HCT116 (cell line): ENCODE results near the gene DDR1.

Source experiments
- ELF1 ChIP-seq: IDR thresholded peaks from 2 replicates; pipeline ENCODE4 v1.6.1; 2012; ENCODE audit warnings: low read depth, borderline replicate concordance
- EZH2 ChIP-seq: fragments of 200-600 bp; sonication (generic); IDR thresholded peaks from 2 replicates; pipeline ENCODE4 v1.6.1; 2017; ENCODE audit warnings: antibody characterized with exemption, mixed run types
- EZH2phosphoT487 ChIP-seq: fragments of 200-600 bp; IDR thresholded peaks from 2 replicates; pipeline ENCODE4 v1.6.1; 2018; ENCODE audit warnings: antibody characterized with exemption, borderline replicate concordance
- JUND ChIP-seq: IDR thresholded peaks from 2 replicates; pipeline ENCODE4 v1.6.1; 2012
- POLR2A ChIP-seq: IDR thresholded peaks from 2 replicates; pipeline ENCODE4 v1.7.0; 2011; ENCODE audit warnings: borderline replicate concordance; ENCODE audit not compliant: insufficient read depth, insufficient read length; ENCODE audit errors: extremely low read depth
- POLR2AphosphoS5 ChIP-seq: IDR thresholded peaks from 2 replicates; pipeline ENCODE4 v1.6.1; 2011; ENCODE audit warnings: mild to moderate bottlenecking, low read depth, low read length, moderate library complexity
- SIN3A ChIP-seq: IDR thresholded peaks from 2 replicates; pipeline ENCODE4 v1.6.1; 2012; ENCODE audit warnings: low read depth
- YY1 ChIP-seq: IDR thresholded peaks from 2 replicates; pipeline ENCODE4 v1.6.1; 2011; ENCODE audit warnings: low read length, low read depth, moderate library complexity, mild to moderate bottlenecking; ENCODE audit not compliant: insufficient replicate concordance; ENCODE audit errors: extremely low read depth
- ZNF274 ChIP-seq: fragments of 200-500 bp; sonication (Bioruptor generic); IDR thresholded peaks from 2 replicates; pipeline ENCODE4 v1.6.1; 2014; ENCODE audit warnings: mild to moderate bottlenecking, low read depth, low read length, inconsistent platforms
- TF ChIP-seq, protein P1 (sequence below), 3 experiments: fragments of 200-600 bp in 1 of 3; sonication (generic) in 1 of 3; IDR thresholded peaks in 2 of 3; conservative IDR thresholded peaks in 1 of 3; 2 replicates each; pipeline ENCODE4 v1.5.1; 2012 to 2017; ENCODE audit warnings: low read depth in 2 of 3, low read length in 2 of 3, antibody characterized with exemption in 1 of 3, borderline replicate concordance in 1 of 3, control low read depth in 1 of 3, mild to moderate bottlenecking in 1 of 3, mixed read lengths in 1 of 3, mixed run types in 1 of 3, moderate library complexity in 1 of 3; ENCODE audit not compliant: insufficient read depth in 1 of 3
- TF ChIP-seq, protein P2 (sequence below): IDR thresholded peaks from 2 replicates; pipeline ENCODE4 v1.6.1; 2011; ENCODE audit warnings: mild to moderate bottlenecking, low read length, moderate library complexity; ENCODE audit not compliant: insufficient replicate concordance; ENCODE audit errors: extremely low read depth
- TF ChIP-seq, protein P3 (sequence below): IDR thresholded peaks from 2 replicates; pipeline ENCODE4 v1.6.1; 2012

DNA sequence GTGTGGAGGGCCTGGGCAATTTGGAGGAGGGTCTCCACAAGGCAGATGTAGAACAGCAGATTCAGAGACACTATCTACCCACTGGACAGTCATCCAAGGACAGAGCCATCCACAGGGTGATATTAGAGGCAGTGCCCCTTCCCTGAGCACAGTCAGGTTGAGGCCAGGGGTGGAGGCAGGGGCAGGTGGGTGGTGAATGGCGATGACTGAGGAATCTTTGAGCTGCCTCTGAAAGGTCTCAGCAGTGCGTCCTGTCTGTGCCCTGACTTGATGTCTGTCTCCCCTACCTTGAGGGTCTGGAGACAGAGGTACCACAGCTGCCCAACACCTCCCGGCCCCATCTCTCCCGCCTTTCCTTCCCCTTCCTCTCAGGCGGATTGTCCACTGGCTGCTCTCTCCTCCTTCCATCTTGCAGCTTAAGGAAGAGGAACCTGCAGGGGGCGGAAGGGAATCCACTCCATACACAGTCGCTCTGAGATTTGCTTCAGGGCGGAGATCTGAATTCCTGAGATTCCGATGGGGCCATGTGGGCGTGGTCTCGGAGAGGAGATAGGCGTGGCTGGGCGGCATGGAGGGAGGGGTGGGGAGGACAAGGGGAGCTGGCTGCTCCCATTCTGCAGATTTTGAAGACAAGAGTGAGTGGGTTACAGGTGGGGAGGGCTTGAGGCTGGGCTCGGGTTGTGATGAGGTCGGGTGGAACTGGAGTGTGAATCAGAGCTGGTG is 58.2 kb downstream of the DDR1 start:
- TF ChIP-seq, protein P1, sequence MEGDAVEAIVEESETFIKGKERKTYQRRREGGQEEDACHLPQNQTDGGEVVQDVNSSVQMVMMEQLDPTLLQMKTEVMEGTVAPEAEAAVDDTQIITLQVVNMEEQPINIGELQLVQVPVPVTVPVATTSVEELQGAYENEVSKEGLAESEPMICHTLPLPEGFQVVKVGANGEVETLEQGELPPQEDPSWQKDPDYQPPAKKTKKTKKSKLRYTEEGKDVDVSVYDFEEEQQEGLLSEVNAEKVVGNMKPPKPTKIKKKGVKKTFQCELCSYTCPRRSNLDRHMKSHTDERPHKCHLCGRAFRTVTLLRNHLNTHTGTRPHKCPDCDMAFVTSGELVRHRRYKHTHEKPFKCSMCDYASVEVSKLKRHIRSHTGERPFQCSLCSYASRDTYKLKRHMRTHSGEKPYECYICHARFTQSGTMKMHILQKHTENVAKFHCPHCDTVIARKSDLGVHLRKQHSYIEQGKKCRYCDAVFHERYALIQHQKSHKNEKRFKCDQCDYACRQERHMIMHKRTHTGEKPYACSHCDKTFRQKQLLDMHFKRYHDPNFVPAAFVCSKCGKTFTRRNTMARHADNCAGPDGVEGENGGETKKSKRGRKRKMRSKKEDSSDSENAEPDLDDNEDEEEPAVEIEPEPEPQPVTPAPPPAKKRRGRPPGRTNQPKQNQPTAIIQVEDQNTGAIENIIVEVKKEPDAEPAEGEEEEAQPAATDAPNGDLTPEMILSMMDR (IDR thresholded peaks at IDR 0.05 in 2 of 3, conservative IDR thresholded peaks at IDR 0.05 in 1 of 3; ENCODE audit: borderline replicate concordance in 1 of 3, insufficient read depth in 1 of 3, low read depth in 2 of 3, low read length in 2 of 3), result peak; percentile 64 to 83 (median 64); a peak in 5 of 6 replicates
- TF ChIP-seq POLR2A (no peak), POLR2AphosphoS5 (peak; percentile 45; the same call in 1 of the 2 replicates), EZH2 (no peak), ZNF274 (no peak), SIN3A (no peak), ELF1 (no peak), YY1 (peak; percentile 79), EZH2phosphoT487 (no peak), JUND (no peak)
- TF ChIP-seq, protein P2, sequence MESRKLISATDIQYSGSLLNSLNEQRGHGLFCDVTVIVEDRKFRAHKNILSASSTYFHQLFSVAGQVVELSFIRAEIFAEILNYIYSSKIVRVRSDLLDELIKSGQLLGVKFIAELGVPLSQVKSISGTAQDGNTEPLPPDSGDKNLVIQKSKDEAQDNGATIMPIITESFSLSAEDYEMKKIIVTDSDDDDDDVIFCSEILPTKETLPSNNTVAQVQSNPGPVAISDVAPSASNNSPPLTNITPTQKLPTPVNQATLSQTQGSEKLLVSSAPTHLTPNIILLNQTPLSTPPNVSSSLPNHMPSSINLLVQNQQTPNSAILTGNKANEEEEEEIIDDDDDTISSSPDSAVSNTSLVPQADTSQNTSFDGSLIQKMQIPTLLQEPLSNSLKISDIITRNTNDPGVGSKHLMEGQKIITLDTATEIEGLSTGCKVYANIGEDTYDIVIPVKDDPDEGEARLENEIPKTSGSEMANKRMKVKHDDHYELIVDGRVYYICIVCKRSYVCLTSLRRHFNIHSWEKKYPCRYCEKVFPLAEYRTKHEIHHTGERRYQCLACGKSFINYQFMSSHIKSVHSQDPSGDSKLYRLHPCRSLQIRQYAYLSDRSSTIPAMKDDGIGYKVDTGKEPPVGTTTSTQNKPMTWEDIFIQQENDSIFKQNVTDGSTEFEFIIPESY, result no peak
- TF ChIP-seq, protein P3, sequence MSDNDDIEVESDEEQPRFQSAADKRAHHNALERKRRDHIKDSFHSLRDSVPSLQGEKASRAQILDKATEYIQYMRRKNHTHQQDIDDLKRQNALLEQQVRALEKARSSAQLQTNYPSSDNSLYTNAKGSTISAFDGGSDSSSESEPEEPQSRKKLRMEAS, result peak; percentile 29; the same call in 1 of the 2 replicates
